Measurements from ENCODE around the gene GPR150. TPM values are rescaled to one million over a fixed set of nuclear protein-coding genes. Genes with fewer than 3 reads are reported as not detected.

The GPR150 gene
- total and polyA plus RNA-seq, 12 donors: 0.01 to 0.15 (median 0.11) TPM; not detected in 8

- H3K9me3 ChIP-seq: no peaks in the 10 kb centered on the region
- H3K27ac ChIP-seq: no peak overlapping the region
- peaks cover 0 to 12% (median 0%) of the 10 kb centered on the region in 9 donors for H3K4me1 ChIP-seq
- intact Hi-C loops (cut with DNase I): no loop called here
- H3K36me3 ChIP-seq: peaks cover 0 to 21% (median 0%) of the 10 kb centered on the region in 9 donors
- ATAC-seq (no peak), DNase-seq (no peak)
- no peak overlapping the region for H3K4me3 ChIP-seq
- TF ChIP-seq CTCF (IDR thresholded peaks at IDR 0.05): no peak
- no peaks in the 10 kb centered on the region for H3K27me3 ChIP-seq
- 30 to 62% methylated on average over 1 of the region's 1 CpG for WGBS, 2 donors
Measured at GRCh38 chr5:95600557-95600956, 19.3 kb upstream of the GPR150 start.

- Histone ChIP-seq H3K4me1 (peaks cover 0 to 3% (median 0%) of the 10 kb centered on the region in 9 donors), H3K9me3 (no peaks in the 10 kb centered on the region), H3K4me3 (no peak overlapping the region), H3K36me3 (peaks cover 0 to 21% (median 0%) of the 10 kb centered on the region in 9 donors), H3K27ac (no peak overlapping the region), H3K27me3 (no peaks in the 10 kb centered on the region)
- WGBS, 2 donors: 97 to 99% methylated on average over 5 of the region's 5 CpGs
- no peak for TF ChIP-seq CTCF (IDR thresholded peaks at IDR 0.05)
- intact Hi-C loops (cut with DNase I): no loop called here
- DNase-seq: no peak
- ATAC-seq: no peak
Measured at GRCh38 chr5:95605786-95606185, 14.1 kb upstream of the GPR150 start.

- ATAC-seq: no peak
- 97 to 100% methylated on average over 1 of the region's 1 CpG for WGBS, 2 donors
- H3K36me3 ChIP-seq: peaks cover 0 to 15% (median 0%) of the 10 kb centered on the region in 9 donors
- no peaks in the 10 kb centered on the region for H3K9me3 ChIP-seq
- H3K27me3 ChIP-seq: no peaks in the 10 kb centered on the region
- no peak overlapping the region for H3K27ac ChIP-seq
- no peak overlapping the region for H3K4me3 ChIP-seq
- DNase-seq: no peak
- TF ChIP-seq CTCF (IDR thresholded peaks at IDR 0.05): no peak
- no peaks in the 10 kb centered on the region for H3K4me1 ChIP-seq
- intact Hi-C loops (cut with DNase I): no loop called here
Measured at GRCh38 chr5:95606419-95606818, 13.5 kb upstream of the GPR150 start.

GRCh38 chr5:95609711-95610110 lies 10.2 kb upstream of the GPR150 start:
- intact Hi-C loops (cut with DNase I): no loop called here
- no peak for ATAC-seq
- no peaks in the 10 kb centered on the region for H3K27me3 ChIP-seq
- no peaks in the 10 kb centered on the region for H3K36me3 ChIP-seq
- no peak for DNase-seq
- TF ChIP-seq CTCF (IDR thresholded peaks at IDR 0.05): no peak
- no peak overlapping the region for H3K4me3 ChIP-seq
- H3K4me1 ChIP-seq: no peaks in the 10 kb centered on the region
- H3K9me3 ChIP-seq: peaks cover 0 to 17% (median 0%) of the 10 kb centered on the region in 11 donors
- WGBS, 2 donors: 74 to 78% methylated on average over 3 of the region's 3 CpGs
- H3K27ac ChIP-seq: no peak overlapping the region
